Measurements from ENCODE around the gene NGB. TPM values are rescaled to one million over a fixed set of nuclear protein-coding genes. Genes with fewer than 3 reads are reported as not detected.

NGB gene
- total RNA-seq, 1 donor from 2014 or later = not detected

- peaks cover 6% of the 10 kb centered on the region for H3K27me3 Mint-ChIP-seq (ENCODE audit: low read depth)
- peaks cover 17% of the 10 kb centered on the region for H3K36me3 Mint-ChIP-seq (ENCODE audit: low read depth)
- H3K27ac Mint-ChIP-seq (ENCODE audit: unreplicated experiment) = no peak overlapping the region
- peak; percentile 62 for DNase-seq (ENCODE audit: low spot score)
- H3K9me3 Mint-ChIP-seq (ENCODE audit: low read depth) = no peaks in the 10 kb centered on the region
- no peak for TF ChIP-seq CTCF (IDR thresholded peaks at IDR 0.05)
- H3K4me1 Mint-ChIP-seq (ENCODE audit: low read depth) = no peaks in the 10 kb centered on the region
- no peak overlapping the region for H3K4me3 Mint-ChIP-seq (ENCODE audit: unreplicated experiment)
Observed at GRCh38 chr14:77251870-77252269, 19.1 kb downstream of the NGB start.

DNA sequence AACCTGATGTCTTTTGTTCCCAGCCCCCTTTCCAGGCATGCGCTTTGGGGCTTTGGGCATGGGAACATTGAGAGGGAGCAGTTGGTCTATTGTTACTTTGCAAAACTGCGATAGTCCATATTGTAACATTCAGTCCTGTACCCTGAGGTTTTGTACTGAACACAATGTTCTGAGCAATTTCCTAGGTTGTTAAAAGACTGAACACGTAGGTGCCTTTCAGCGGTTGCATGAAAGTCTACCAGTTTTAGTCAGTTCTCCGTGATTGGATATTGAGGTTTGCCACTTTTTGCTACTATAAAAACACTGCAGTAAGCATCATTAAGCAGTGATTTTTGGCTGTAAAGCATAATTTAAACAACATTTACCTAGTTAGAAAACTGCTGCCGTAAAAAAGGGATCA is 20.1 kb downstream of the NGB start:
- Mint-ChIP-seq H3K27me3 (ENCODE audit: low read depth) (peaks cover 5% of the 10 kb centered on the region), H3K36me3 (ENCODE audit: low read depth) (peaks cover 18% of the 10 kb centered on the region), H3K4me3 (ENCODE audit: unreplicated experiment) (no peak overlapping the region), H3K9me3 (ENCODE audit: low read depth) (no peaks in the 10 kb centered on the region), H3K27ac (ENCODE audit: unreplicated experiment) (no peak overlapping the region), H3K4me1 (ENCODE audit: low read depth) (no peaks in the 10 kb centered on the region)
- no peak for TF ChIP-seq CTCF (IDR thresholded peaks at IDR 0.05)
- DNase-seq (ENCODE audit: low spot score) = no peak

DNA sequence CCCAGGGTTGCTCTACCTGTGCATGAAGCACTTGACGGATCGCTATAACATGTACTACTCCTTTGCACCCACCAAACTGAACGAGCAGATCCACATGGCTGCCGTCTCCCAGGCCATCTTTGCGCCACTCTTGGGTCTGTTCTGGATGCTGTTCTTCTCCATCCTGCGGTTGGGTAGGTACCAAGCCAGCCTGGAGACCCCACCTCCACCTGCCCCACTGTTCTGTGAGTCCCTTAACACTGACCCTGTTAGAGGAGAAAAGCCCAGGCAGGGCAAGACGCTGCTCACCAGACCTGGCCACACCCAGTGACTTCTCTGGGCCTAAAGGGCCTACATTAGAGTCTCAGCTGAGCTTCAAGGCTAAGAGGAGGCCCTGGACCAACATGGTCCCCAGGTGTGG is 21.7 kb downstream of the NGB start:
- peak; percentile 59 for DNase-seq (ENCODE audit: low spot score)

DNA sequence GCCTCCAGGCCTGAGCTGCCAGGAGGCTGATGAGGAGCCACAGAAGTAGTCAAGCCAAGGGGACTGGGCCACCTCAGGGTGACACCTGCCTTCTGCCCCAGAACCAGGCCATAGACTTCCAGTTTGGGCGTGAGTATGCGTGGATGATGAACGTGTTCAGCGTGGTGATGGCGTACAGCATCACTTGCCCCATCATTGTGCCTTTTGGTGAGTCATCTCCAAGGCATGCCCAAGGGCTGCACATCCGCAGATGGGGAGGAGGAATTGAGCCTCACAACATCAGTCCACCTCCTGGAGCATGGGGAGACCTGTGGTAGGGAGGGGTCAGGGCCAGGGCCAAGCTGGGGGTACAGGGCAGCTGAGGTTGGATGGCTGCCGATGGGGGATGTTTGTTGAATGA is 22.3 kb downstream of the NGB start:
- Mint-ChIP-seq H3K4me1 (ENCODE audit: low read depth) (no peaks in the 10 kb centered on the region), H3K36me3 (ENCODE audit: low read depth) (peaks cover 14% of the 10 kb centered on the region), H3K27me3 (ENCODE audit: low read depth) (peaks cover 1% of the 10 kb centered on the region), H3K9me3 (ENCODE audit: low read depth) (no peaks in the 10 kb centered on the region), H3K4me3 (ENCODE audit: unreplicated experiment) (no peak overlapping the region), H3K27ac (ENCODE audit: unreplicated experiment) (no peak overlapping the region)
- no peak for TF ChIP-seq CTCF (IDR thresholded peaks at IDR 0.05)
- DNase-seq (ENCODE audit: low spot score) = no peak

More for the DNA sequence above, 21.7 kb downstream of the NGB start:
- TF ChIP-seq CTCF (IDR thresholded peaks at IDR 0.05) = no peak
- H3K4me1 Mint-ChIP-seq (ENCODE audit: low read depth) = no peaks in the 10 kb centered on the region
- peaks cover 1% of the 10 kb centered on the region for H3K27me3 Mint-ChIP-seq (ENCODE audit: low read depth)
- no peak overlapping the region for H3K4me3 Mint-ChIP-seq (ENCODE audit: unreplicated experiment)
- H3K36me3 Mint-ChIP-seq (ENCODE audit: low read depth) = peaks cover 17% of the 10 kb centered on the region
- no peak overlapping the region for H3K27ac Mint-ChIP-seq (ENCODE audit: unreplicated experiment)
- no peaks in the 10 kb centered on the region for H3K9me3 Mint-ChIP-seq (ENCODE audit: low read depth)

GRCh38 chr14:77246784-77247183 is 24.2 kb downstream of the NGB start:
- H3K27me3 Mint-ChIP-seq (ENCODE audit: low read depth) = peaks cover 1% of the 10 kb centered on the region
- DNase-seq (ENCODE audit: low spot score) = no peak
- TF ChIP-seq CTCF (IDR thresholded peaks at IDR 0.05) = no peak
- H3K4me3 Mint-ChIP-seq (ENCODE audit: unreplicated experiment) = no peak overlapping the region
- H3K9me3 Mint-ChIP-seq (ENCODE audit: low read depth) = no peaks in the 10 kb centered on the region
- no peak overlapping the region for H3K27ac Mint-ChIP-seq (ENCODE audit: unreplicated experiment)
- no peaks in the 10 kb centered on the region for H3K4me1 Mint-ChIP-seq (ENCODE audit: low read depth)
- peaks cover 15% of the 10 kb centered on the region for H3K36me3 Mint-ChIP-seq (ENCODE audit: low read depth)
